Stimulated activated CD4-positive, alpha-beta T cell treated with anti-CD3 and anti-CD28 coated beads, Interleukin-12 subunit alpha, Interleukin-12 subunit beta, amount 100 ng/mL, for 24 hours (primary cell): ENCODE data around the gene HRH1.
A peak's percentile ranks its signal among the peaks of the same experiment; 100 is the strongest.
"Not testable (repeated sequence)": the region's sequence is repeated elsewhere in the genome, so short reads cannot be mapped to it uniquely, and the experiment has no call there.

Experiments used
- DNase-seq, 2 experiments: peaks; one replicate each; pipeline ENCODE4 v3.0.0-alpha.2; 2020; ENCODE audit warnings: low read depth in 2 of 2

Gene HRH1

GRCh38 chr3:11204697-11205348 lies 50.5 kb downstream of the HRH1 start:
- no peak for DNase-seq

GRCh38 chr3:11205881-11206280 lies 51.6 kb downstream of the HRH1 start:
- not testable (repeated sequence) for DNase-seq

- no peak for DNase-seq
Observed at GRCh38 chr3:11206316-11206715, 52.0 kb downstream of the HRH1 start.

DNA sequence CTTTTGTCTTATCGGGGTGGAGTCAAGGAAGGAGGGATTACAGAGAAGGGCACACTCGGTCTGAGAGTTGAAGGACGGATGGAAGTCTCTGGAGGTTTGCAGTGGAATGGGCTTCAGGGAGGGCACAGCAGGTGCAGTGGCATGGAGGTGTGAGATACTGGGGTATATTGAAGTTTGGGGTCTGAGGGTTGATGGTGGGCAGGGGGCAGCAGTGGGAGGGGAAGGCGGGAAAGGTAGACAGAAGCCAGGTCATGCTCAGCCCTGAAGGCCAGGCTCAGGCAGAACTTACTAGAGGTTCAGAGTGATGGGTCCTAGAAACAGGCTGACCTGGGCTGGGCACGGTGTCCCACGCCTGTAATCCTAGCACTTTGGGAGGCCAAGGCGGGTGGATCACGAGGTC lies 52.7 kb downstream of the HRH1 start:
- DNase-seq, result no peak

DNA sequence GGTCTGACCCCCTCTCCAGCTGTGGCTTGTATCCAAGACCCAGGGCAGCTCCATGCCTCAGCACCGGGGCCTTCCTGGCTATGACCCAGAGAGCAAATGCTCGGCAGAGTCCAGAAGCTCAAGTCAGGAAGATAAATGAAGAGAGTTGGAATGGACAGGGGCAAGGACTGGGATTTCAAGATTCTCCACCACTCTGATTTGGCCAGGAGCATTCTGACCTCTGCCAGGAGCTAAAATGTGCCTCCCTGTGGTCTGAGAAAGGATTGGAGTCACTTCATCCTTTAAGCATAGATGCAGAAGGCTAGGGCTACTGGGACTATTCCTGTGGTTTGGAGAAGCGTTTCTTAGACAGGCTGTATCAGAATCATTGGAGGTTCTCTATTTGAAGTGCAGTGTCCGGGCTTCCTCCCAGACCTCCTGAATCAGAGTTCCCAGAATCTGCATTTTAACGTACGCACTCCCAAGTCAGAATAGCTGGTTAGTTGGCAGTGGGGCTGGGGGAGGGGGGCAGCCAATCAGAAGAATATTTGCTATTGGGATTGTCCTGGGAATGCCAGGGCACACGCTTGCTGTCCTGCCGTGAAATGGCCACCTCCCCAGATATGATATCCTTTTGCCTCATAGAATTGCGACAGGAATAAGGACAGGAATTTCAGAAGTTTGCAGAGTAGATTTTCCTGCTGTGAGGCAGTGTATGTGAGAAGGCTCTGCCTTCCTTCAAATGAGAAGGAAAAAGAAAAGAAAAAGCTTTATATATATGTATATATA lies 57.4 kb downstream of the HRH1 start:
- no peak for DNase-seq

DNA sequence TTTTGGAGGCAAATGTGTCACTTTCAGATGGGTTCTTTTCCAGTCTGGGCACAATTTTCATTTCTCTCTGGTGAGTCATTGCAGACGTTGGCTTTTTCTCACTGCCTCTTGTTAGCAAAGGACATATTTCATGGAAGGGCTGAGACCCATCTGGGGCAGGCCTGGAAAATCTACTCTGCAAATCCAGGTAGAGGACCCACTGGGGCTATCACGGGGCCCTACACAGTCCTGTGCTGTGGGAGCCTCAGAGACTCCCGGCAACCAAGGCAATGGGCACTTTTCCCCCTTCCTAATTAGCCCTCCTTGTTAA lies 58.0 kb downstream of the HRH1 start:
- DNase-seq, result no peak

- DNase-seq, result no peak
Observed at GRCh38 chr3:11212784-11213183, 58.5 kb downstream of the HRH1 start.

DNA sequence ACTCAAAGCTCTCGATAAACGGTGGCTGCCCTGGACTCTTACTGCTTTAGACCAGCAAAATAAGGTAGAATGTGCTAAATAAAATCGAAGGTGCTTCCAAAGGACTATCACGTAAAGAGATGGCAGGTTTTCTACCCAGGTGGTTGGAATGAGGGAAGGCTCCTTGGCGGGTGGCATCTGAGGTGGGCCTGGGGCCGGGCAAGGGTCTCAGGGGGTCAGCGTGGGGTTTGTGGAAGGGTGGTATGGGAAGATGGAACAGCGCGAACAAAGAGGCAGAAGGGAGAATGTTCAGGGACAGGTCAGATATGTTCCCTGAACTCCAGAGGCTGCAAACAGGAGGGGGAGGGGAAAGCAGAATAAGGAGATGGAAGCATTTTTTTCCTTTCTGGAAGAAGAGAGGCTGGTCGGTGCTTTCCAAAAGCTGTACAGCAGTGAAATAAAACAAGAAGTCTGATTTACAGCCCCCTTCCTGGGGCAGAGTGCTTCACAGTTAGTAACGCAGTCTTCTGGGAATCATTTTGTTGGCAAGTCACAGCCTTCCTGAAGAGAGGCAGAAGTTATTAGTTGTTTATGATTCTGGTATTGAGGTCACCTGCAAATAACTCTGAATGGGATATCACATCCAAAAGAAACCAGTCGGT lies 59.6 kb downstream of the HRH1 start:
- DNase-seq, result no peak

DNA sequence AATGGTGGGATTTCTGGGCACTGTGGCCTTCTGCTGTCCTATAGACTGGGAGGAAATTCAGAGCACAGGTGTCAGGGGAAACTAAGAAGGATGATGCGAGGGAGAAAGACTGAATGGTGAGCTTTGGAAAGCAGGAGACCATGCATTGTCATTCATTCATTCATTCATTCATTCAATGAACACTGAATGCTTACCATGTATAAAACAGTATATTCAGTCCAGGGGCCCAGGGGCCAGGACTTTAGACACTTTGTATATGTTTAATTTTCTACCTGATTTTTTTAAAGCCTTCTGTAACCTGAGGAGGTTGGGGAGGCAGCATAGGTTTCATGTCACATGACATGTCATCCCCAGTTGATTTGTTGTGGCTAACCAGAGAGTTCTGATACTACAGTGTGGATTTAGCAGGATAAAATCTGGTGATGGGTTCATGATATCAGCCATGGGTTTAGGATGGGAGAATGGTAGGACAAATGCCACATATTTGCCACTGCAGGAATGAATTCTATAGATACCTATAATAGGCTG lies 60.2 kb downstream of the HRH1 start:
- DNase-seq, result no peak

GRCh38 chr3:11217370-11217769 lies 63.1 kb downstream of the HRH1 start:
- DNase-seq, result not testable (repeated sequence)

DNA sequence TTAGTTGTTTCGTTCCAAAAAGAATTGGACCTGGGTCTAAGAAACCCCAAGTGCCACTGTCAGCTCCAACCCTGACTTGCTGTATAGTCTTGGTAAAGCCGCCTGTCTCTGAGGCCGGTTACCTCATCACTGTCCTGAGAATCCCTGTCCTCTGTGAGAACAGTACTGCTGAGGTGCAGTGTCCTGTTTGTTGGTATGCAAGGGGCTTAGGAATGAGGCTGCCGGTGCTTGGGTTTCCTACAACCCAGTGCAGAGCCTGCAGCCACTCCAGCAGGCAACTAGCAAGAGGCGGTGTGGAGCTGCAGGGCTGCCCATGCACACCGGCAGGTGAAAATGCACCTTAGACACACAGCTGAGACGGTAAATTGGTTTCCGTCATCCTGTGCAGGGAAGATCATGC lies 65.9 kb downstream of the HRH1 start:
- no peak for DNase-seq

- no peak for DNase-seq
Observed at GRCh38 chr3:11221818-11222415, 67.6 kb downstream of the HRH1 start.

- DNase-seq, result no peak
Observed at GRCh38 chr3:11224010-11224409, 69.7 kb downstream of the HRH1 start.

DNA sequence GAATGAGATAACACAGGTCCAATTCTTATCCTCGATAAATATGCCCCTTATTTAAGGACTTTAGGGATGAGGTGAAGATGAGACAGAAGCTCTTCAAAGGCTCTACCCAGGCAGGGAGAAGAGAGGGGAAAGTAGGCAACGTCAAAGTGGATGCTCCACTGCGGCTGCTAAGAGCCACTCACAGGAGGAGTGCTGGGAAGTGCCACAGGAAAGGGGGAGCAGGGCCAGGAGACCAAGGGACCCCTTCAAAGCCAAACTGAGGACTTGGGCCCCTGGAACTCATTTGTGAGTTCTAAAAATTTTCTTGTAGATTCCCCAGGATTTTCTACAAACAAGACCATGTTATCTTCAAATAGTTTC lies 70.6 kb downstream of the HRH1 start:
- DNase-seq, result no peak

GRCh38 chr3:11226042-11226370 lies 71.7 kb downstream of the HRH1 start:
- DNase-seq, result no peak

GRCh38 chr3:11228041-11228440 lies 73.7 kb downstream of the HRH1 start:
- no peak for DNase-seq

- no peak for DNase-seq
Observed at GRCh38 chr3:11230125-11230524, 75.8 kb downstream of the HRH1 start.

GRCh38 chr3:11230832-11231231 lies 76.5 kb downstream of the HRH1 start:
- no peak for DNase-seq

DNA sequence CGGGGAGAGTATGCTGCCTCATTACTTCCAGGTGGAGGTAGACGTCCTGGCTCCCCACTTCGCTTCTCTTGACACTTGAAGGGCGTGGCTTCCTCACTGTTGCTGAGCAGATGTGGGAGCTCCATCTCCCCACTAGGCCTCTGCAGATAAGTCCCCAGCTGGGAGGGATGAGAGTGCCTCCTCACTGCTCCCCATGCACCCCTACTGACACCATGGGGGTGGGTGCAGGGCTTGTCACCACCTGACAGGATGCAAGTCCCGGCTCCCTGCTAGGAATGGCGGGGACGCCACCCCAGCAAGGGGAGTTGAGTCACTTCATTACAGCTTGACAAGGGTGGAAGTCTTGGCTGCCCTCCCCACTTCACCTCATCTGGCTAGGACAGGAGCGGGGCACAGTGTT lies 81.1 kb downstream of the HRH1 start:
- no peak for DNase-seq

GRCh38 chr3:11236588-11237461 lies 82.5 kb downstream of the HRH1 start:
- DNase-seq, result peak; percentile 48 to 77

DNA sequence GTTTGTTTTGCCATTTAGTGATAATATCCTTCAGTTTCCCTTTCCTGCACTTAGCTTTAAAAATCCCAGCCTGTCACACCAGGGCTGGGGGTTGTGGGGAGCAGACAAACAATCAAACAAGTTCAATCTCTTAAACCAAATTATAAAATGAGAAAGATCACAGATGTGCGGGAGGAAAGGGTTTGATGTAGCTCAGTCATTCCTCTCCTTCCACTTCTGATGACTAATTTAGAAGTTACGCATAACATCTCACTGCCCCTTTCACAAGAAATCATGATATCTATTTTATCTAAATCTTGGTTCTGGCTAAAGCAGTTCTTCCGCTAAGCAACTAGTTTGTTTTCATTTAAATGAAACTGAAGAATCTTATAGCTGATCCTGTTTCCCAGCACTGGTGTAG lies 83.8 kb downstream of the HRH1 start:
- no peak for DNase-seq

DNA sequence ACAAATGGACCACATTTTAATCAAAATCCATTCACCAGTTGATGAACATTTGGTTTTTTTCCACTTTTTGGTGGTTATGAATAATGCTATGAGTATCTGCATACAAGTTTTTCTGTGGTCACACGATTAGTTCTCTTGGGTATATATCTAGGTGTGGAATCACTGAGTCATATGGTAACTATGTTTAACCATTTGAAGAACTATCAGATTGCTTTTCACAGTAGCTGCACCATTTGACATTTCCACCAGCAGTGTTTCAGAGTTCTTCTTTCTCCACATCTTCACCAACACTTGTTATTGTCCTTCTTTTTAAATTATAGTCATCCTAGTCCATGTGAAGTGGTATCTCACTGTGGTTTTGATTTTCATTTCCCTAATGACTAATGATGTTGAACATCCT lies 84.6 kb downstream of the HRH1 start:
- no peak for DNase-seq
